ENCODE measurements around the gene AGAP1. TPM values are rescaled to one million over a fixed set of nuclear protein-coding genes. Genes with fewer than 3 reads are reported as not detected.

The AGAP1 gene
- total RNA-seq, 2 donors from 2014 or later, result 32.8 to 34.7 TPM

GRCh38 chr2:235977445-235977844 is 483.6 kb downstream of the AGAP1 start:
- H3K4me3 Mint-ChIP-seq, result no peak overlapping the region
- DNase-seq, result no peak
- no peaks in the 10 kb centered on the region for H3K27me3 ChIP-seq (ENCODE audit: control insufficient read depth, insufficient read depth, low read length, poor library complexity, severe bottlenecking)
- H3K4me1 Mint-ChIP-seq, result peaks cover 7% of the 10 kb centered on the region
- H3K4me1 ChIP-seq (ENCODE audit: control insufficient read depth, insufficient read depth, low read length), result no peaks in the 10 kb centered on the region
- no peak overlapping the region for H3K9ac ChIP-seq (ENCODE audit: extremely low read depth, low read length, poor library complexity, severe bottlenecking)
- peaks cover 5% of the 10 kb centered on the region for H3K36me3 ChIP-seq (ENCODE audit: control insufficient read depth, insufficient read depth, low read length)
- no peaks in the 10 kb centered on the region for H3K9me3 Mint-ChIP-seq
- 94 to 98% methylated on average over 8 to 9 of the region's 9 CpGs for WGBS, 2 experiments (ENCODE audit: insufficient coverage in 1 of 2, insufficient read length in 1 of 2)
- H3K27ac Mint-ChIP-seq, result no peak overlapping the region
- TF ChIP-seq CTCF (conservative IDR thresholded peaks at IDR 0.05), result no peak
- no peak overlapping the region for H3K4me3 ChIP-seq (ENCODE audit: low read length)
- H3K27me3 Mint-ChIP-seq (ENCODE audit: insufficient read depth), result no peaks in the 10 kb centered on the region
- H3K36me3 Mint-ChIP-seq (ENCODE audit: low read depth), result peaks cover 16% of the 10 kb centered on the region
- no peaks in the 10 kb centered on the region for H3K9me3 ChIP-seq (ENCODE audit: control insufficient read depth, low read length)
- no peak overlapping the region for H3K27ac ChIP-seq (ENCODE audit: low read depth, low read length)

DNA sequence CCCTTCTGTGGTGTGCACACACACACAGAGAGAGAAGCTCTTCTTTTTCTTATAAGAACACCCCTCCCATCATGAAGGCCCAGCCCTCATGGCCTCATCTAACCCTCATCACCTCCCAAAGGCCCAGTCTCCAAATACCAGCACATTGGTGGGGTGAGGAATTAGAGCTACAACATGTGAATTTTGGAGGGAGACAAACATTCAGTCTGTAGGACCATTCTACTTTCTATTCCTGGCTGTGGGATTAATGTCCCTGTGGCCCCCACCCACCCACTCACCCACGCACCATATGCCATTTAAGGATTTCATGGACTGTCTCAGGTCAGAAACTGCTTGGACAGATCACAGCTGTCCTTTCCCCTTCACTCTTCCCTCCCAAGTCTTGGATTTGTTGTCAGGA is 484.2 kb downstream of the AGAP1 start:
- H3K27ac ChIP-seq (ENCODE audit: low read depth, low read length), result no peak overlapping the region

DNA sequence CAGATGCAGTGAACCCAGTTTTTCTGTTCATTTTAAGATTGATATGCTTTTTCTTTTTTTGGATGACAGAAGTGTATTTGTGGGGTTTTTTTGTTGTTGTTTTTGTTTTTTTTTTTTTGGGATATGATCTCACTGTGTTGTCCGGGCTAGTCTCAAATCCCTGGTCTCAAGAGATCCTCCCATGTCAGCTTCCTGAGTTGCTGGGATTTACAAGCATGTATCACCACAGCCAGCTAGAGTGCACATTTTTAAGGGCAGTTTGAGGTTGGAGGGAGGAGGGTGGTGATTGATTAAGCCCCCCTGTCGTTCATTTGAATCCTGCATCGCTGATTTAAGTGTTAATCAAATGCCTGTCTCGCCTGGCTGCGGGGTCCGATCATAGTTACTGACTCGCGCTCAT is 485.2 kb downstream of the AGAP1 start:
- Histone ChIP-seq H3K27me3 (ENCODE audit: control insufficient read depth, insufficient read depth, low read length, poor library complexity, severe bottlenecking) (no peaks in the 10 kb centered on the region), H3K4me3 (ENCODE audit: low read length) (no peak overlapping the region), H3K36me3 (ENCODE audit: control insufficient read depth, insufficient read depth, low read length) (peaks cover 5% of the 10 kb centered on the region), H3K9ac (ENCODE audit: extremely low read depth, low read length, poor library complexity, severe bottlenecking) (no peak overlapping the region), H3K9me3 (ENCODE audit: control insufficient read depth, low read length) (no peaks in the 10 kb centered on the region), H3K27ac (ENCODE audit: low read depth, low read length) (no peak overlapping the region), H3K4me1 (ENCODE audit: control insufficient read depth, insufficient read depth, low read length) (no peaks in the 10 kb centered on the region)
- H3K27me3 Mint-ChIP-seq (ENCODE audit: insufficient read depth), result no peaks in the 10 kb centered on the region
- no peak for DNase-seq
- H3K27ac Mint-ChIP-seq, result no peak overlapping the region
- H3K9me3 Mint-ChIP-seq, result no peaks in the 10 kb centered on the region
- H3K36me3 Mint-ChIP-seq (ENCODE audit: low read depth), result peaks cover 15% of the 10 kb centered on the region
- no peak overlapping the region for H3K4me3 Mint-ChIP-seq
- peaks cover 7% of the 10 kb centered on the region for H3K4me1 Mint-ChIP-seq
- 87 to 93% methylated on average over 3 to 8 of the region's 8 CpGs for WGBS, 2 experiments (ENCODE audit: insufficient coverage in 1 of 2, insufficient read length in 1 of 2)
- TF ChIP-seq CTCF (conservative IDR thresholded peaks at IDR 0.05), result no peak

More for the DNA sequence above, 484.2 kb downstream of the AGAP1 start:
- no peak overlapping the region for H3K4me3 ChIP-seq (ENCODE audit: low read length)
- H3K9ac ChIP-seq (ENCODE audit: extremely low read depth, low read length, poor library complexity, severe bottlenecking), result no peak overlapping the region
- H3K27ac Mint-ChIP-seq, result no peak overlapping the region
- H3K27me3 Mint-ChIP-seq (ENCODE audit: insufficient read depth), result no peaks in the 10 kb centered on the region
- DNase-seq, result no peak
- H3K9me3 Mint-ChIP-seq, result no peaks in the 10 kb centered on the region
- H3K4me3 Mint-ChIP-seq, result no peak overlapping the region
- H3K36me3 Mint-ChIP-seq (ENCODE audit: low read depth), result peaks cover 16% of the 10 kb centered on the region
- H3K4me1 Mint-ChIP-seq, result peaks cover 7% of the 10 kb centered on the region
- TF ChIP-seq CTCF (conservative IDR thresholded peaks at IDR 0.05), result no peak
- no peaks in the 10 kb centered on the region for H3K4me1 ChIP-seq (ENCODE audit: control insufficient read depth, insufficient read depth, low read length)
- H3K36me3 ChIP-seq (ENCODE audit: control insufficient read depth, insufficient read depth, low read length), result peaks cover 5% of the 10 kb centered on the region
- H3K27me3 ChIP-seq (ENCODE audit: control insufficient read depth, insufficient read depth, low read length, poor library complexity, severe bottlenecking), result no peaks in the 10 kb centered on the region
- H3K9me3 ChIP-seq (ENCODE audit: control insufficient read depth, low read length), result no peaks in the 10 kb centered on the region
- 100% methylated on average over 1 of the region's 1 CpG; no CpG with 5 or more reads in 1 of the 2 experiments for WGBS, 2 experiments (ENCODE audit: insufficient coverage in 1 of 2, insufficient read length in 1 of 2)

Measured in endodermal cell (in vitro differentiated cells).